Measurements from ENCODE around the gene PTTG1IP. TPM values are rescaled to one million over a fixed set of nuclear protein-coding genes. Genes with fewer than 3 reads are reported as not detected.

PTTG1IP gene
- total and polyA plus RNA-seq, 2 of the 13 experiments (the other 11 are each of a cell fraction or from before 2014, with no cell fraction given) = 161 to 700 TPM

DNA sequence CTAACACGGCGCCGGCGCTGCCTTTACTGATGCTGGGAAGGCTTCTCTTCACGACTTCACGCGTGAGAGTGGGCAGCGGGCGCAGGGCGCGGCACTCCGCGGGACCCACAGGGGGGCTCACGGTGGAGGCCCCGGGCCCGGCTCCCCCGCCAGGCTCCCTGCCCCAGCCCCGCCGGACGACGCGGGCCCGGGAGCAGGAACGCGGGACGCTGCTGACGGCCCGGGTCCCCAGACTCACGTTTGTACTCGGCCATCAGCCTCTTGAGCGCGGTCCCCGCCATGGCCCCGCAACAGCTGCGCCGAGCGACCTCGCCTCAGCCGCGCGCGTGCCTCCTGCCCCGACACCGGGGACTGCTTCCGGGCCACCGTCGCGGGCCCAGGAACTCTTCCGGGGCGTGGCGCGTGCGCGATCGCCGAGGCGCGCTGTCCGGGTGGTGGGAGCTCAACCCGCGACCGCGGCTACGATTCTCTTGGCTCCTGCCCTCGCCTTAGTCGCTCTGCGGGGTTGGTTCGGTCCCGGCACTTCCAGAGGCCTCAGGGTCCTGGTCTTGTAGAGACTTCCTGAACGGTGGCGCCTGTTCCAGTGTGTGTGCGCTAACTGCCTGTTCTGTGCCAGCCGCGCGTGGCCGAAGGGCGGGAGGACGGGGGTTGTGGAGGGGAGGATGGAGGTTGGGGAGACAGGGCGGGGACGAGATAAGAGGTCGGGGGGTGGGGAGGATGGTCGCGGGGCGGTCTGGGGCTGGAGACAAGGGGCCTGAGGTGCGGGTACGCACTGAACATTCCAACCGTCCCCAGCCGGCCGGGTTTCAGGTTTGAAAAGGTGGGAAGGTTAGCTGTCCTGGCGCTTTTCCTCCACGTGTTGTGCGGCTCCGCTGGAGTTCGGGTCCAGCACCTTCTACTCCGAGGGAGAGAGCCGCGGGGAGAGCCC is 71.8 kb downstream of the PTTG1IP start, which contains the start of gene UBE2G2 (continued):
- TF ChIP-seq NAIF1 (CRISPR knock-in tag; IDR thresholded peaks at IDR 0.05; ENCODE audit: borderline replicate concordance) = peak; percentile 65; the same call in 1 of the 2 replicates
- TF ChIP-seq SIN3B (IDR thresholded peaks at IDR 0.05; ENCODE audit: low read length) = no peak; the same call in 1 of the 2 replicates
- peak; percentile 96 for TF ChIP-seq MYC (CRISPR knock-in tag; IDR thresholded peaks at IDR 0.05; ENCODE audit: borderline replicate concordance)
- TF ChIP-seq HOXD1 (CRISPR knock-in tag; IDR thresholded peaks at IDR 0.05) = peak; percentile 20; the same call in 1 of the 2 replicates
- no peak for TF ChIP-seq RCOR2 (CRISPR knock-in tag; IDR thresholded peaks at IDR 0.05)
- TF ChIP-seq SALL1 (CRISPR knock-in tag; IDR thresholded peaks at IDR 0.05) = peak; percentile 90
- TF ChIP-seq MTERF4 (CRISPR knock-in tag; IDR thresholded peaks at IDR 0.05) = peak; percentile 84
- no peak for TF ChIP-seq ATF6 (CRISPR knock-in tag; conservative IDR thresholded peaks at IDR 0.05)
- TF ChIP-seq, protein P1, sequence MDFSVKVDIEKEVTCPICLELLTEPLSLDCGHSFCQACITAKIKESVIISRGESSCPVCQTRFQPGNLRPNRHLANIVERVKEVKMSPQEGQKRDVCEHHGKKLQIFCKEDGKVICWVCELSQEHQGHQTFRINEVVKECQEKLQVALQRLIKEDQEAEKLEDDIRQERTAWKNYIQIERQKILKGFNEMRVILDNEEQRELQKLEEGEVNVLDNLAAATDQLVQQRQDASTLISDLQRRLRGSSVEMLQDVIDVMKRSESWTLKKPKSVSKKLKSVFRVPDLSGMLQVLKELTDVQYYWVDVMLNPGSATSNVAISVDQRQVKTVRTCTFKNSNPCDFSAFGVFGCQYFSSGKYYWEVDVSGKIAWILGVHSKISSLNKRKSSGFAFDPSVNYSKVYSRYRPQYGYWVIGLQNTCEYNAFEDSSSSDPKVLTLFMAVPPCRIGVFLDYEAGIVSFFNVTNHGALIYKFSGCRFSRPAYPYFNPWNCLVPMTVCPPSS (IDR thresholded peaks at IDR 0.05) = no peak
- TF ChIP-seq ZNF138 (CRISPR knock-in tag; IDR thresholded peaks at IDR 0.05; ENCODE audit: low read depth) = peak; percentile 90; the same call in 1 of the 2 replicates
- no peak for TF ChIP-seq CCAR2 (optimal IDR thresholded peaks at IDR 0.05; ENCODE audit: low read depth, low read length)
- peak; percentile 91 for TF ChIP-seq POLR2G (IDR thresholded peaks at IDR 0.05; ENCODE audit: low read depth, low read length)
- TF ChIP-seq RNF2 (conservative IDR thresholded peaks at IDR 0.05; ENCODE audit: low read depth) = peak; percentile 97
- TF ChIP-seq SNRNP70 (IDR thresholded peaks at IDR 0.05; ENCODE audit: low read depth, low read length) = no peak
- no peak for TF ChIP-seq CBX2 (IDR thresholded peaks at IDR 0.05; ENCODE audit: low read depth, low read length)
- no peak for TF ChIP-seq CBX2 (CRISPR knock-in tag; IDR thresholded peaks at IDR 0.05; ENCODE audit: low read depth)
- TF ChIP-seq ZNF781 (CRISPR knock-in tag; IDR thresholded peaks at IDR 0.05; ENCODE audit: borderline replicate concordance, not compliant biosample characterization) = peak; percentile 66
- peak; percentile 90 for TF ChIP-seq KDM5A (IDR thresholded peaks at IDR 0.05; ENCODE audit: borderline replicate concordance, low read length)
- no peak for TF ChIP-seq TEF (CRISPR knock-in tag; IDR thresholded peaks at IDR 0.05)
- TF ChIP-seq ZNF784 (CRISPR knock-in tag; IDR thresholded peaks at IDR 0.05; ENCODE audit: borderline replicate concordance) = peak; percentile 91; the same call in 1 of the 2 replicates
- peak; percentile 70; the same call in 1 of the 2 replicates for TF ChIP-seq ZNF235 (CRISPR knock-in tag; IDR thresholded peaks at IDR 0.05; ENCODE audit: borderline replicate concordance)
- TF ChIP-seq, protein P2, sequence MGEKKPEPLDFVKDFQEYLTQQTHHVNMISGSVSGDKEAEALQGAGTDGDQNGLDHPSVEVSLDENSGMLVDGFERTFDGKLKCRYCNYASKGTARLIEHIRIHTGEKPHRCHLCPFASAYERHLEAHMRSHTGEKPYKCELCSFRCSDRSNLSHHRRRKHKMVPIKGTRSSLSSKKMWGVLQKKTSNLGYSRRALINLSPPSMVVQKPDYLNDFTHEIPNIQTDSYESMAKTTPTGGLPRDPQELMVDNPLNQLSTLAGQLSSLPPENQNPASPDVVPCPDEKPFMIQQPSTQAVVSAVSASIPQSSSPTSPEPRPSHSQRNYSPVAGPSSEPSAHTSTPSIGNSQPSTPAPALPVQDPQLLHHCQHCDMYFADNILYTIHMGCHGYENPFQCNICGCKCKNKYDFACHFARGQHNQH (CRISPR knock-in tag; IDR thresholded peaks at IDR 0.05) = no peak

Data from HepG2 (cell line).